ENCODE measurements around the gene CCDC9.

- no peak for TF ChIP-seq EP300 (IDR thresholded peaks at IDR 0.05)
- no peak for TF ChIP-seq POLR2A (IDR thresholded peaks at IDR 0.05)
- no peak for TF ChIP-seq CTCF (IDR thresholded peaks at IDR 0.05)
These were observed 19.6 kb downstream of the CCDC9 start for GRCh38 chr19:47275791-47276461.

Measured in sigmoid colon (tissue), 4 donors.